SHP77 (cell line): ENCODE measurements around the gene LONRF2.
"Not testable (repeated sequence)": the region's sequence is repeated elsewhere in the genome, so short reads cannot be mapped to it uniquely, and the experiment has no call there.

Source experiments
- DNase-seq, 2 experiments: peaks; one replicate each; lab custom pipeline; 2025; lab: John Stamatoyannopoulos, UW

Gene LONRF2

DNA sequence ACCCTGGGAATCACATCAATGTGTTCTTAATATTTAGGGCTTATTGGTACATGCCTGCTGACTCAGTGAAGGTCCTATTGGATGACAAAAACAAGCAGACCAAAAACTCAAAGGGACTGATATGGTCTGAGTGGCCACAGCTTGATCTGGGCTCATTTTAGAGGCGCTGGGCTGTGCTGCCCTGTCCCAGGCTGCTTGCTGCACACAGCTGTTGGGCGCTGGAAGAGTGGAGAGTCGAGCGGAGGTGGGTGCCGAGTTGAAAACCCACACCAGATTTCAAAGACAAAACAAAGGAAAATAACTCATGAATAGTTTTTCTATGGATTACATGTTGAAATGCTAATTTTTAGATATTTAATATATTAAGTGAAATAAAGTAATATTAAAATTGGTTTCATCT lies 68.5 kb downstream of the LONRF2 start:
- DNase-seq: no peak

DNA sequence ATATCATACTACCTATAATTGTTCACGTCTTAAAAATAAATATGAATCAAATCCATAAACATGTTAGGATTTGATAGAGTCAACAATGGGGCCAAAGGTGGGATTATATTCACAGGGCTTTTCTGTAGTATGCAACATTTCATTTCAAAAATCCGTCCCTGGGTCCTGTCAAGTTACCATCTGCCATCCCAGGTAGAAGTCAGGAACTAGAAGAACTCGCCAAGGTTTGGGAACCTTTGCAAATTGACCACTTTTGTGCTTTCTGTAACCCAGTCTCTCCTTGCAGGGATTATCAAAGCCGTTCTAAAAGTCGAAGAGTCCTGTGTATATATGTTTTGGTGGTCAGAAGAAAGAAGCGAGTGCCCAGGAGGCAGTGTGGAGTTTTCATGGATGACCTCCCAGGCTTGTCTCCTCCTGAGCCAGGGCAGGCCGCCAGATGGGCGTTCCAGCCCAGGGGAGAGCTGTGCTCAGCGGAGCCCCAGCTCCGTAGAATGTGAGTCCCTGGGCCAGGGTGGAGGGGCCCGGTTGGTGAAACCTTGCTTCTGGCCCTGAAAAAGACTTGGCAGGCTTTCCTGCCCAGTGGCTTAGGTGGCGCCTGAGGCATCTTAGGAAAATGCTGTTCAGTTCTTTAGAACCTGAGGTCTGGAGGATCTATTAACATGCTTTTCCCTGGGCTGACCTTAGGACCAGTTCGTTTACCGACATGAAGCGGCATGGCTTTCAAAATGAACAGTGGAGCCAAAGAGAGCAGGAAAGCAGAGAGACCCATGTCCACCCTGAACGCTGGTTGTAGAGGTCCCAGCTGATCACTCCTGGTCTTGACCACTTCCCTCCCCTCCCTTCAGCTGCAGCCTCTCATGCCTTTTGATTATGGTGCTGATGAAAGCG lies 69.2 kb downstream of the LONRF2 start:
- no peak for DNase-seq

DNA sequence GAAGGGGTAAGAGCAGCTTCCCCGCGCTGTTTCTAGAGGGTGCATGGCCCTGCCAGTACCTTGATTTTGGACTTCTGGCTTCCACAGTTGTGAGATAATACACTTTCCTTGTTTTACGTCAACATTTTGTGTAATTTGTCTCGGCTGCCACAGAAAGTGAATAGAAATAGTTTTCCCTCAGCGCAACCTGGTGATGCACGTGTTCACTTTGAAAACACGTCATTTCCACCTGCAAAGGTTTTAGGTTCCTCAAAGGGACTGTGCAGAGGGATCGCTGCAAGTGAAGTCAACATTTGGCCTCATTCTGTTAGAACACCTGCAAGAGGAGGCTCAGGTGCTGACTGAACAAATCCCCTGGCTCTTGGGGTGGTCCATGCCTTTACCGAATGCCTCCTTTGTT lies 71.7 kb downstream of the LONRF2 start:
- DNase-seq: no peak

DNA sequence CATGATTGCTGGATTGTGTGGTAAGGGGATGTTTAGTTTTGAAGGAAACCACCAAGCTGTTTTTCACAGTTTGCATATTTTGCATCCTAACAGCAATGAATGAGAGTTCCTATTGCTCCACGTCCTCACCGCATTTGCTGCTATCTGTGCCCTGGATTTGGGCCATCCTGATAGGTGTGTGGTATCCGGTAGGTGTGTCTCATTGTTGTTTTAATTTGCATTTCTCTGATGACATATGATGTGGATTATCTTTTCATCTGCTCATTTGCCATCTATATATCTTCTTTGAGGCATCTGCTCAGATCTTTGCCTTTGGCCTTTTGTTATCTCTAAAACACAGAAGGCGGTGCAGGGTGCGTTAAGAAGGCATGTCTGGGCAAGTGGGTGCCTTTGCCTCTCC lies 73.3 kb downstream of the LONRF2 start:
- DNase-seq: no peak

DNA sequence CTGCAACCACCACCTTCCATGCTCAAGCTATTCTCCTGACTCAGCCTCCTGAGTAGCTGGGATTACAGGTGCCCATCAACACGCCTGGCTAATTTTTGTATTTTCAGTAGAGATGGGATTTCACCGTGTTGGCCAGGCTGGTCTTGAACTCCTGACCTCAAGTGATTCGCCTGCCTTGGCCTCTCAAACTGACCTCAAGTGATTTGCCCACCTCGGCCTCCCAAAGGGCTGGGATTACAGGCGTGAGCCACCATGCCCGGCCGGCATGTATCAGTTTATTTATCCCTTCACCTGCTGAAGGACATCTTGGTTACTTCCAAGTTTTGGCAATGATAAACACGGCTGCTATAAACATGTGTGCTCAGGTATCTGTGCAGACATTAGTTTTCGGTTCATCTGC lies 73.7 kb downstream of the LONRF2 start:
- not testable (repeated sequence) for DNase-seq

DNA sequence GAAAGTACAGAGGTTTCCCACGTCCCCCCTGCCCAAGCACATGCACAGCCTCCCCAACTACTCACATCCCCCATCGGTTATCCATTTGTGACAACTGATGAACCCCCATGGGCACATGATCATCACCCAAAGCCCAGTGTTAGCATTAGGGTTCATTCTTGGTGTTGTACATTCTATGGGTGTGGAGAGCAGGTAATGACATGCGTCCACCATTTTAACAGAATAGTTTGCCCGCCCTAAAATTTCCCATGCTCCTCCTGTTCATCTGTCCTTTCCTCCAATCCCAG lies 74.3 kb downstream of the LONRF2 start:
- DNase-seq: no peak

DNA sequence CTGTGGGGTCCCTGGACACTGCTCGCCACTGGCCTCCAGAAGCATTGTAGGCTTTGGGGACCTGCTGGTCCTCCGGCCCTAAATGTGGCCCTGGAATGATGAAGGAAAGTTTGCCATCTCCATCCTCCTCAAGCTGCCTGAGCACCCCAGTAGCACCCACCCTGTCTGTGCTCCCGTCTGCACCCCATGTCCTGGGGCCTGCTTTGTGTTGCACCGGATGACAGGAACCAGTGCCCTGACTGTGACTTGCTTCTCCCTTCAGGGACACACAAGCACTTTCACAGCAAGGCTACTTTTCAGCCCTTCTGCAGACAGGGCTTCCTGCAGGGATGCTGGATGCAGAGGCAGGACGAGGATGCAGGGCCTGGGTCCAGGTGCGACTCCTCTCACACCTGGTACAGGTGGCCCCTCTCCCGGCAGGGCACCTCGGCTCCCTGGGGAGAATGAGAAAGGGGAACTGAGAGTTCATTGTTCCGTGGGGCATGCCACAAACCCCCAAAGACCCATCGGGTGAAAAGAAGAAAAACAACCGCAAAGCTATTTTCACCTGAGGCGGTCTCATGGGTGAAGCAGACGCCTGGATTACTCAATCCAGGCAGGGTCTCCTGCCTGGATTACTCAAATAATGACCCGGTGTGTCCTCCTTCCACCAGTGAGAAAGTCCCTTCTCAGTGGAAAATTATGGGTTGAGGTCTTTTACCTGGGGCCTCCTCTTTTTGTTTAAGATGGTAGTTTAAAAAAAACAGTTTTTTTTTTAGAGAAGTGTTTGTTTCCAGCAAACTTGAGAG lies 74.9 kb downstream of the LONRF2 start:
- no peak for DNase-seq

DNA sequence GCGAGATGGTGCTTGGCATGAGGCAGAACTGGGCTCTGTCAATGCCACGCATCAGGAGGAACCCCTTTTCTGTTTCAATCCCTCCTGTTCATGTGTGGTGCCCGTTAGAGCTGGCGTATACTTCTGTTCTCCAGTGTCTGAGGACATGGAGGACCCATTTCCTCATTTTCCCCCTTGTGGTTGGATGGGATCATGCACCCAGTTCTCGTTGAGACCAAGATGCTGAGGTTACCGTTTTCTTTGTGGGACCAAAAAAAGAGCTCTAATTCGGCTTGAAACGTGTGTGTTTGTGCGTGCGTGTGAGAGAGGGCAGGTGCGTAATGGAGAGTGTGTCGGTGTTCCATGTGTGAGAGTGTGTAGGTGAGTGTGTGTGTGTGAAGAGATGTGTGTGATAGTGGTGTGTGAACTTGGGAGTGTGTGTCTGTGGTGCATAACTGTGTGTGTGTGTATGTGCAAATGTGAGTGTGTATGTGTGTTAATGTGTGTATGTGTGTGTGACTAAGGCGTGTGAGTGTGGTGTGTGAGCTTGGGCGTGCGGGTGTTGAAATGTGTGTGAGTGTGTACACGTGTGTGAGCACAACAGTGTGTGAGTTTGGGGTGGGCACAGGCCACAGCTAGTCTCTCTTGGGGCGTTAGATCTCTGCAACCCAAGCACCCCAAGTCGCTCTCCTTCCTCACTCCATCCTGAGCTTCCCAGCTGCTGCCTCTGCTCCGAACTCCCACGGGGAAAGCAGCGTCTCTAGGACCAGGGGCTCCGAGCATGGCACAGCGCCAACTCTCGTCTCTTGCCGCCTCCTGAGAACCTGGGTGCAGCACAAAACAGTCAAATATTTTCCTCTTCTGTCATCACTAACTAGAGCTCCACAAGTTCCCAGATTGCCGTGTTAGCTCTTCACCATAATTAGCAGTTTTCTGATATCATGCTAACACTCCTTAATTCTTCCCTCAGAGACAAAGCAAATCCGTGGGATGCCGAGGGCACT lies 75.8 kb downstream of the LONRF2 start:
- peak in 1 of 2 experiments; percentile 9 for DNase-seq

DNA sequence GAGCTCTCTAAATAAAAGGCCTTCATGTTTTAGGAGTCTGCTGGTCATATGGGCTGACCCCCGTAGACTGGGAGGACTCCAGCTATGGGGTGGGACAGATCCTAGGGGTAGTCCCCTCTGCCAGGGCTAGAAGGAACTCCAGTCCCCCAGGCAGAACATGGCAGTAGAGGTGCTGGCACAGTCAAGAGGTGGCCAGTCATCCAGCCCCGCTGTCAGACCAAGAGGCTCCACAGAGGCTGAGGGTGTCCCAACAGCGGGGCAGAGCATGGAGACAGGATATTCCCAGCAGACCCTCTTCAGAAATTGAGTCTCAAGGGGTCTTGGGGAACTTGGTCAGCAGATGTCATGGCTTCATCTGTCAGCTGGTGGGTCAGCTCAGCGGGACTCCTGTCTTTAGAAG lies 76.6 kb downstream of the LONRF2 start:
- no peak for DNase-seq

DNA sequence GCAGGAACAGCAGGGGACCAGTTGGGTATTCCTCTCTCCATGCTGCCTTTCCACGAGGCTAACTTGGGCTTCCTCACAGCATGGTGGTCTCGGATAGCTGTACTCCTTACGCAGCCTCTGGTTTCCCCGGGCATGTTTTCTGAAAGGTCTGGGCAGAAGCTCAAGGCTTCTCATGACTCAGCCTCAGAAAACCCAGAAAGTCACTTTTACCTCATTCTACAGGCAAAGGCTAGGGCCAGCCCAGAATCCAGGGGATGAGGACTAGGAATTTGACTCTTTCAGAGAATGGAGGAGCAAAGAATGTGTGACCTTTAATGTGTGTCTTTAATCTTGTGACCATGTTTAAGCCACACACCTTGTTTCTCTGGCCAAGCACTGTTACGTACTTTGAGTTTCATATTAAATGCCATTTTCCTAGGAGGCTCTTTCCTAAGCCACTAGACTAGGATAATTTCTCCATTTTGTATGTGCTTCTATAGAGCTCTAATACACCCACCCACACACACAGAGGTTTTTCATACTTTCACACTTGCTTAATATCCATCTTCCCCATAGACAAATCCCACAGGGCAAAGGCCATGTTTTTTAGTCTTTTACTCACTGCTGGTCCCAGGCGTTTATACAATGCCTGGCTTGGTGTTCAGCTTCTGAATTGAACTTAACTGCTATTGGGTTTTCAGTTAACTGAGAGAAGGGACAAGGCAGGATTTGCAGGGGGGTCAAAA lies 77.3 kb downstream of the LONRF2 start:
- DNase-seq: no peak

DNA sequence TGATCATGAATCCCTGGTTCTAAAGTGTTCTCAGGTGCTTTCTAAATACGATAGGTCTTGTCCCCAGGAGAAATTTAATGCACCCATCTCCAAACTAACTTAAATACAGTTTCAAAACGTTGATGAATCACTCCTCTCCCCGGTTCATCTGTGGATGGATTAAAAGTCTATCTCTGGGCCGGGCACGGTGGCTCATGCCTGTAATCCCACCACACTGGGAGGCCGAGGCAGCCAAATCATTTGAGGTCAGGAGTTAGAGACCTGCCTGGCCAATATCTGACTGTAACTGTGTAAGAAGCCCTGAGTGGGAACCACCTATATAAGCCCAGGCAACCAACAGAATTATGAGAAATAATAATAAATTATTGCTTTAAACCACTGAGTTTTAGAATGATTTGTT lies 78.7 kb downstream of the LONRF2 start:
- no peak for DNase-seq

DNA sequence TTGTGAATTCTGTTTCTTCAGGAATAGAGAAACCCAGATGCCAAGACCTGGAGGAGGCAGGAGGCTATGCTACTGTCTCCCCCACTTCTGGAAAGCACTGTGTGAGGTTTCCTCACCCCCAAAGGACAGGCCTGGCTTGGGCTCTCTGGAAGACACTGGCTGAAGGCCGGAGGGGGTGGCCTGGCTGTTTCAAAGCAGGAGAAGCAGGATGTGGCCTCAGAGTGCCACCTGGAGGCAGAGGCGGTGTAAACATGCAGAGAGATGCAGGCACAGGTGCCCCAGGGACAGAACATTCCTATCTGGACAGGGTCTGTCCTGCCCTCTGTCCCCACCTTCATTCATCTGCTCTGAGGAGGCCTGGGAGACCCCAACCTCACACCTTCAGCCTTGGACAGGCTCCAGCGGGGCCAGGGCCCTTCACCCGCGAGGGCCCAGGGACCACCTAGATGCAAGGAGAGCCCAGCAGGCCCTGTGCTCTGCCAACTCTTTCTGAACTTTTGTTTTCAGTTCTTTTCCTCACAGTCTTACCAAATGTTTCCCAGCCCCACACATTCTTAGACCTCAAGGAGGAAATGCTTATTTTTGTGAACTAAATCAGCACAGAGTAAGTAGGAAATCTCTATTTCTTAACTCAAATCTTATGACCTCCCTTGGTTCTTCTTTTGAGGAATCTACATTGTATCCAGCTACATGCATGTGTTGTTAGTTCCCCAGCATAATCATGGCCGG lies 79.2 kb downstream of the LONRF2 start:
- DNase-seq: peak; percentile 55 to 62

DNA sequence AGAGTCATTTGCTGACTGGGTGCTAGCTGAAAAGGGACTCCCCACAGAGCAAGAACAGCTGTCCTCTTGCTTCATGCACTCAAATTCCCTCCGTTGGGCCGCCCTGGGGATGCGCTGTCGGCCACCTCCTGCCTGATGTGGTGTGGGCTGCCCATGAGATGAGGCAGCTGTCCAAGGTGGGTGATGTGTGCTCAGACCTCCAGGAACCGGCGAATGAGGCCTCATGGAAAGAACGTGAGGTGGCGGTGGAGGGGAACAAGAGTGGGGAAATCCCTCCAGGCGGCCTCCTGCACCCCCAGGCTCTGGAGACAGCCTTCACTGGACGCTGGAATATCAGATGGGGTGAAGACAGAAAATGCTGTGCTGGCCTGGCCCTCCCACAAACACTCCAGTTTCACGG lies 79.8 kb downstream of the LONRF2 start:
- DNase-seq: no peak

DNA sequence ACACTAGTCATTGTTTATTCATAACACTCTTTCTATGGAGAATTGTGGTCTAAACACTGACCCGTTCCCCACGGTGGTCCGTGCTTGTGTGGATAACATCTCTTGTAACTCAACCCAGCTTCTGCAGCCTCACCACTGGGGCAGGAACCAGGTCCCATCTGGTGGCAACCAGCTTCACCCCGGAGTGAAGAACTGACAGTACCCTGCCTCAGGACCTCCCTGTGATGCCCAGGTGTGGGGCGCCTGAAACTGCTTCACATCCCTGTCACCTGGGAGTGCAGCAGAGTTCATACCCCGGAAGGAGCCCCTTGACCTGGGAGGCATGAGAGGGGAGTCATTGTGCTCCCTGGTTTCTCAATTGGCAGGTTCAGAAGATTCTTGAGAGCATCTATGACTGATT lies 81.1 kb downstream of the LONRF2 start:
- no peak for DNase-seq

DNA sequence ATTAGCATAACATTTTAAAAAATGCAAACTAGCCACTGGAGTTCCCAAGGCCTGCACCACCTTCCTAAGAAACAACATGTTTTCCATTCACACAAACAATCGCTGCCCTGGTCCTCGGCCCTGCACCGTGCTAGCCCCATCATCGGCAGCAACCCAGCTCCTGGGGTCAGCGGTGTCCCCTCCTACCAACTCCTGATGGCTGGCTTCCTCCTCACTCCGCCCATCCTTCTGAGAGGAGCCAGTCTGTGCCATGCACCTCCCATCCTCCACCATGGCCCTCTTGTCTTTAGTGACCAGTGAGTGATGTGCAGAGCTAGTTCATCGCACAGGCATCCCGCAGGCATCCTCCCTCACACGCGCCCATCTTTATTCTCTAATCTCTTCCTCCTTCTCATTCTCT lies 81.9 kb downstream of the LONRF2 start:
- no peak for DNase-seq

DNA sequence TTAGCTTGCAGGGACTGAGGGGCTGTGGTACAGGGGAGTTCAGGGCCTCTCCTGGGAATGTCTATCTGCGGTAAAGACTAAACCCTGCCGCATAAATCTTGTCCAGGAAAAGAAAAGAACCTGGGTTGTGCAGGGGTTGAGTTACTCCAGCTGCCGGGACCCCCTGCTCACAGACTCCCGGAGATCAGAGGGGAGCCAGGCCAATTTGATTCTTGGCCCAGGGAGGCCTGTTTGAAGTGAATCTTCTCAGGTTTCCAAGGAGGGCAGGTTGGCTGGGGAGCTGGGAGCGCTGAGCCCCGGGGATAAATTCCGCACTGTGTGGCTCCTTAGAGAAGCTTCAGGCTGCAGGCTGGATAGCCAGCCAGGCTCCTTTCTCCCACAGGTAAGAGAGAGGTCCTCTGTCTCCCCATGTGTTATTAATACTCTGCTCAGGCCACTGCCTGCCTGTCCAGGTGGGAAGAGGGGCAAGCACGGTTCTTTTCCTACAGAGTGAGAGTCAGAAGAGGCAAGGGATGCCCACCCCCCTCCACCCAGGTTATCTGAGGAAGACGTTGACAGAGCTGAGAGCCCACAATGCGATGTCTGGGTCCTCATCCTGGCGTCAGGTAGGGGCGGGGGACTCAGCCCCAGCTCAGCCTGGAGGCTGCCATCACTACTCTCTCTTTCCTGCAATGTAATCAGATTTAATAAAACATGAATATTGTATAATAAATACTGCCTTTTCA lies 82.7 kb downstream of the LONRF2 start:
- DNase-seq: no peak

DNA sequence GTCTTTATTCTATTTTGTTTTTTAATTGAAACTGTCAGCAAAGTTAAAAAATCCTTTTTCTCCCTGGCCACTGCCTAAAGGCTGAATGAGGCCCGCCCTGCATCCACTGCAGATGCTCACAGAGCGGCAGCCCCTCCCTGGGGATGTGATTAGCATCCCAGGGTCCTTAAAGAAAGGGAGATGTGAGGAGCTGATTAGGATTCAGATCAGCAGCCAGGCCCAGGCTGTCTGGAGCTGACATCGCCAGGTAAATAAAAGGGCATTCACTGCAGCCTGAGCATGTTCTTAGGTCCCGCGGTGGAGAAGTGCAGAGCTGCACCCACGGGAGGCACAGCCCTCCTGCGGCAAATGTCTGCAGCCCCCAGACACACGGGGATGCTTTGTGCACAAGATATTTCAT lies 83.8 kb downstream of the LONRF2 start:
- DNase-seq: no peak

DNA sequence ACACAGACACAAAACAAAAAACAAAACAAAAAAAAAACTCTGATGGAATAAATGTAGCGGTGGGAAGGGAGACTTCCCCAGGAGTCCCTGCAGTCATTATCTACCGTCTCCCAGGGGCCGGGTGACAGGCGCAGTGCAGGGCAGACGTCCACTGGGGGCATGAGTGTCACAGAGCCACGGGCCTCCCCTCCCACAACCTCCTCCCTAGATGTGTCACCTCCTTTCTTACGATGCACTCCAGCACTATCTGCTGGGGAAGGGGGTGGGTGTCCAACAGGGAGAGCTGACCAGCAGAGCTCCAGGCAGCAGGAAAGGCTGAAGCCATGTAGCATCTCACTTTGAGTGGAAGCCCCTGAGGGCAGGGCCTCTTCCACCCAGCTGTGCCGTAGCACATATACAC lies 84.5 kb downstream of the LONRF2 start:
- DNase-seq: no peak

DNA sequence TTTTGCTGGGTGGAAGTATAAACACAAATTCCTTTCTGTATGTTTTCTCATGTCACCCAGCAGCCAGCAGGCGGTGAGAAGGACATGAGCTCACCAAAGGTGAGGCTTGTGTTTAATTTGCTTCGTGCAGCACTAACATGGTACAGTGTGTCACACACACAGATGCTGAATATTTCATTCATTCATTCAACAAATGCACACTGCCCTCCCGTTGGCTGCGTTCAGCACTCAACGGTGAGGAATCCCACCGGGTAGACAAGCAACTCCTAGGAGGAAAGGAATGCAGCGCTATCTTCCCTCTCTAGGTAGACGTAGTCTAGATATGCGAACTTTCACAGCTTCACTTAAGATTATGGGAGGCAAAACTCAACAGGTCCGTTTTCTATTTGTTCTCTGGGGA lies 85.1 kb downstream of the LONRF2 start:
- DNase-seq: no peak

DNA sequence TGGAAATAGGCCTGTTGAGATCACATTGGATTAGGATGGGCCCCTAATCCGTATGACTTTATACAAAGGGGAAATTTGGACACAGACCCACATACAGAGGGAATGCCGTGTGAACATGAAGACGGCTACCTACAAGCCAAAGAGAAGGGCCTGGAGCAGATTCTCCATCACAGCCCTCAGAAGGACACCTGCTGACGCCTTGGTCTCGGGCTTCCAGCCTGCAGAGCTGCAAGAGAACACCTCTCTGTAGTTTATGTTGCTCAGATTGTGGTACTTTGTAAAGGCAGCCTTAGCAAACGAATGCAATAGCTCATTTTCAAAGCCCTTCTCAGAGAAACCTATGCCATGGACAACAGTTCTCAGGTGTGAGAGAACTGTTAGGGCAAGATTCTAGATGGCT lies 86.1 kb downstream of the LONRF2 start:
- no peak for DNase-seq
